Stomach (tissue), 4 donors: ENCODE data around the gene DIAPH3.

Source experiments
- CTCF ChIP-seq, 7 experiments: fragments of 450-650 bp in 4 of 7; fragments of 200-600 bp in 3 of 7; sonication (generic) in 3 of 7; IDR thresholded peaks; one replicate each; pipeline ENCODE4 v1.5.1; 2016 to 2019; ENCODE audit warnings: antibody characterized with exemption in 7 of 7, control low read depth in 2 of 7, mild to moderate bottlenecking in 1 of 7
- EP300 ChIP-seq: sonication (generic); formaldehyde crosslinking; IDR thresholded peaks from one replicate; pipeline ENCODE4 v1.6.1; 2017; ENCODE audit warnings: antibody characterized with exemption
- POLR2A ChIP-seq, 4 donors: fragments of 450-650 bp; IDR thresholded peaks; one replicate each; pipeline ENCODE4 v1.6.1; 2016; ENCODE audit warnings: antibody characterized with exemption in 4 of 4, control low read depth in 2 of 4, mild to moderate bottlenecking in 1 of 4, moderate library complexity in 1 of 4

DNA sequence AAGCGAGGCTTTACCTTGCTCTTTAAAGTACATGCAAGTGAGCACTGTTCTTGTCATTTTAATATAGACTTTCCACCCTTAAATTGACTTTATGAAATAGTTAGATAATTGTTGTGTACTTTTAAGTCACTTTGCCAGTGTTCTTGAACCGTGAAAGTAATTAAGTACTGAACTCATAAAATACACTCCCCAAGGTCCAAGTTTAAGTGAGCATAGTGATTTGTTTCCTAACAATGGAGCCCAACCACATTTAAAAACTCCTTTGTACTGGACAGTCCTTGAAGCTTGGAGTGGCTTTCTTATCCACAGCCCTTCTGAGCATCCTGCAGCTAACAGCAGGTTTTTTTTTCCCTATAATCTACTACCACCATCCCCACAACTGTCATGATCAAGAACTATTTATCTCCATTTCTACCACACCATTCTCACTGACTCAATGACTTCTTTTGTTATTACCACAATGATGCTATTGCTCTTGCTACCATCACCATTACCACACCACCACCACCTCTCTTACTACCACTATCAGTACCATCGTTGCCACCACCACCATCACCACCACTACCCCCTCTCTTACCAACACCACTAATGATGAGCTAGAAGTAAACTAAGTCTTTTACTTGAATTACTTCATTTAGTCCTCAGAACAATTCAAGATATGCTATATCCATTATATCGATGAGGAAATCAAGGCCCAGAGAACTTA lies 452.6 kb downstream of the DIAPH3 start:
- TF ChIP-seq CTCF (IDR thresholded peaks at IDR 0.05) (no peak), POLR2A (IDR thresholded peaks at IDR 0.05) (no peak), EP300 (no peak)
